GM13976 (cell line): Measurements from ENCODE around the gene TMEM171.

ENCODE experiments used
- DNase-seq: peaks from one replicate; pipeline ENCODE4 v3.0.0; 2012; ENCODE audit warnings: low spot score
- in situ Hi-C: fragments of 300-500 bp; cut with MboI; formaldehyde crosslinking; loops from one replicate; pipeline ENCODE4 v1.12.0; 2022; ENCODE audit warnings: low sequenced_read_pairs, mixed read lengths, inconsistent platforms; ENCODE audit not compliant: unreplicated experiment
- TF ChIP-seq, protein P1 (sequence below): IDR thresholded peaks from 2 replicates; pipeline ENCODE4 v1.5.1; 2012; ENCODE audit warnings: borderline replicate concordance, mild to moderate bottlenecking; ENCODE audit not compliant: insufficient read depth; ENCODE audit errors: extremely low read depth, missing control alignments, control extremely low read depth

The TMEM171 gene

DNA sequence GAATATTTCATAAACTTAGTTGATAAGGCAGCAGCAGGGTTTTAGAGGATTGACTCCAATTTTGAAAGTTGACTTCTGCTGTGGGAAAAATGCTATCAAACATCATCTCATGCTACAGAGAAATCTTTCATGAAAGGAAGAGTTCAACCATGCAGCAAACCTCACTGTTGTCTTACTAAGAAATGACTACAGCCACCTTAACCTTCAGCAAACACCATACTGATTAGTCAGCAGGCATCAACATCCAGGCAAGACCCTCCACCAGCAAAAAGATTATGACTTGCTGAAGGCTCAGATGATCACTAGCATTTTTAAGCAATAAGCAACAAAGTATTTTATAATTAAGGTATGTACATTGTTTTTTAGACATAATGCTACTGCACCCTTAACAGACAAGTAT lies 60.2 kb downstream of the TMEM171 start:
- in situ Hi-C loops: no loop called here
- TF ChIP-seq, protein P1, sequence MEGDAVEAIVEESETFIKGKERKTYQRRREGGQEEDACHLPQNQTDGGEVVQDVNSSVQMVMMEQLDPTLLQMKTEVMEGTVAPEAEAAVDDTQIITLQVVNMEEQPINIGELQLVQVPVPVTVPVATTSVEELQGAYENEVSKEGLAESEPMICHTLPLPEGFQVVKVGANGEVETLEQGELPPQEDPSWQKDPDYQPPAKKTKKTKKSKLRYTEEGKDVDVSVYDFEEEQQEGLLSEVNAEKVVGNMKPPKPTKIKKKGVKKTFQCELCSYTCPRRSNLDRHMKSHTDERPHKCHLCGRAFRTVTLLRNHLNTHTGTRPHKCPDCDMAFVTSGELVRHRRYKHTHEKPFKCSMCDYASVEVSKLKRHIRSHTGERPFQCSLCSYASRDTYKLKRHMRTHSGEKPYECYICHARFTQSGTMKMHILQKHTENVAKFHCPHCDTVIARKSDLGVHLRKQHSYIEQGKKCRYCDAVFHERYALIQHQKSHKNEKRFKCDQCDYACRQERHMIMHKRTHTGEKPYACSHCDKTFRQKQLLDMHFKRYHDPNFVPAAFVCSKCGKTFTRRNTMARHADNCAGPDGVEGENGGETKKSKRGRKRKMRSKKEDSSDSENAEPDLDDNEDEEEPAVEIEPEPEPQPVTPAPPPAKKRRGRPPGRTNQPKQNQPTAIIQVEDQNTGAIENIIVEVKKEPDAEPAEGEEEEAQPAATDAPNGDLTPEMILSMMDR: no peak
- DNase-seq: no peak
